ENCODE data around the gene NBAS.
"Not testable (repeated sequence)": the region's sequence is repeated elsewhere in the genome, so short reads cannot be mapped to it uniquely, and the experiment has no call there.

Gene NBAS

DNA sequence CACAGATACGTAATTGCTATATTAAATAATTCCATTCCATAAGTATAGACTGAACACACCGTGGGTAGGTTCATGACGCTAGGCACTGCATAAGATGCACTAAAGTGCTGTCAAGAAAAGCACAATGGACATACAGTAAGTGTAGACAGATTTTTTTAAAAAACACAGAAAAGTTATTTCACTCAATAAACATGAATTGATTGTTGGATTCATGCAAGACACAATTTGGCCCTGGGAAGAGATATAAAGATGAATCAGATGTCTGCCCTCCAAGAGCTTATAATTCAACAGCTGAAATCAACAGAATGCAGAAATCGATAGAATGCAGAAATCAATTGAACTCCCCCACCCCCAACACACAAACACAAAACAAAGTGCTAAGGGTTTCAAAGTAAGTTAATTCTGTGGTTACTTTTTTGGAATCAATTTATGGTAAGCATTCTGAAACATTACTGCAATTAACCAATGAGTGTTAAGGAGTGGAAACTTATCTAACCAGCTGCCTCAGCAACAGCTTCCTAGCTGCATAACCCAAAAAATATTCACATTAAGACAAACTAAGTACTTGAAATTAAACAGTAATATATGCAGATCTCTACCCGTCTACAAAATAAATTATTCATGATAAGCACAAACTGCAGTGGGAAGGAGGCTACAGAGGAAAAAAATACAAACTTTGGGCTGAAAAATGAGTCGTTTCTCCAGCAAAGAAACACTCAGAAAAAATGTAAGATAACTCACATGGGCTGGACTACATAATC is 1.6 kb downstream of the NBAS start:
- no peak for DNase-seq (ENCODE audit: low read depth, low spot score)

DNA sequence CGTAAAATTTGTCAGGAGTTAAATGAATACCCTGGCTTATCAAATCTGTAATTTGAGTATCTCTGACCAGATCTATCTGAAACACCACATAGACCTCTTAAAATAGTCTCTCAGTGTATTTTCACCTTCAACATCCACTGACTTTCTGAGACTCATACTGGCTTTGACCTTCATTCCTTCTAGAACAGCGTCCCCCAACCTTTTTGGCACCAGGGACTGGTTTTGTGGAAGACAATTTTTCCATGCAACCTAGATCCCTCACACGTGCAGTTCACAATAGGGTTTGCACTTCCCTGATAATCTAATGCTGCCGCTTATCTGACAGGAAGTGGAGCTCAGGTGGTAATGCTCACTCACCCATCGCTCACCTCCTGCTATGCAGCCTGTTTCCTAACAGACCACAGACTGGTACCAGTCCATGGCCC is 3.2 kb downstream of the NBAS start:
- no peak for DNase-seq (ENCODE audit: low read depth, low spot score)

DNA sequence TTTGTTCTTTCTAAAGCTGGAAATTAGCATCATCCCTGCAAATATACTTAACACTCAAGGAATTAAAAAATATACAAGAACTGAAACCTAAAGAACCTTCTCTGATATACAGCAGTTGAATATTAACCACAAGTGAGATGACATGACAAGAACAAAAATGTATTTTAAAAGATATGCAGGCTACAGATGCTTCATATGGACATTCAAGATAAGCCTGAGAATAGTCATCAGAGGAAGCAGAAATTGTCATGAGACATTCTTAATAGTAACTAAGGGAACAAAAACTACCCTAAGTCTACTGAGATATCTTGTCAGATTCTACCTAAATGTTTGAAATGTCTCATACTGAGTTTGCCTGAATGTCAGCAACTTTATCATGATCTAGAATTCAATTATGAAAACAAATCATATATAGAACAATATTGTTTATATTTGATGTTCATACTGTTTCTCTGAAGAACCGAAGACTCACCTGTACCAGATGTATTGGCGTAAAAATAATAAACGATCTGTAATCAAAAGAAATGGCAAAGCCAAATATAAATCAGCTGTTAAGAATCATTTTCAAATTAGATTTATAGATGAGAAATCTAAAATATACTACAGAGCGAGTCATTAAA is 4.7 kb downstream of the NBAS start:
- no peak for DNase-seq (ENCODE audit: low read depth, low spot score)

DNA sequence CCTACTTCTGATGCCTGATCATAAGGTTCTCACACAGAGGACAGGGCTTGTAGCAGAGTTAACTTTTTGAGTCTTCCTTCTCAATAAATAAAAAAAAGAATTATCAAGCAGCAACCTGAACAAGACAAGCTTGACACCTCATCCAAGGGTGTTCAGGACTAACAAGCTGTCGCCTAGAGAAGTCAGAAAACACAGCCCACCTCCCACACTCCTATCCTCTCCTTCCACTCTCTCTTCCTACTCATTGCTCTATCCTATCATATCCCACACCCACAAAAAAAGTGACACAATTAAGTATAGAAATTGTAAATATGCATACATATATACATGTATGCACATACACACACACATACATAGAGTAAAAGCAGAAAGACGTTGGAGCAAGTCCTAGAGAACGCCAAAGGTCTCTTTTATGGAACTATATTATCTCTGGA is 5.4 kb downstream of the NBAS start:
- no peak for DNase-seq (ENCODE audit: low read depth, low spot score)

DNA sequence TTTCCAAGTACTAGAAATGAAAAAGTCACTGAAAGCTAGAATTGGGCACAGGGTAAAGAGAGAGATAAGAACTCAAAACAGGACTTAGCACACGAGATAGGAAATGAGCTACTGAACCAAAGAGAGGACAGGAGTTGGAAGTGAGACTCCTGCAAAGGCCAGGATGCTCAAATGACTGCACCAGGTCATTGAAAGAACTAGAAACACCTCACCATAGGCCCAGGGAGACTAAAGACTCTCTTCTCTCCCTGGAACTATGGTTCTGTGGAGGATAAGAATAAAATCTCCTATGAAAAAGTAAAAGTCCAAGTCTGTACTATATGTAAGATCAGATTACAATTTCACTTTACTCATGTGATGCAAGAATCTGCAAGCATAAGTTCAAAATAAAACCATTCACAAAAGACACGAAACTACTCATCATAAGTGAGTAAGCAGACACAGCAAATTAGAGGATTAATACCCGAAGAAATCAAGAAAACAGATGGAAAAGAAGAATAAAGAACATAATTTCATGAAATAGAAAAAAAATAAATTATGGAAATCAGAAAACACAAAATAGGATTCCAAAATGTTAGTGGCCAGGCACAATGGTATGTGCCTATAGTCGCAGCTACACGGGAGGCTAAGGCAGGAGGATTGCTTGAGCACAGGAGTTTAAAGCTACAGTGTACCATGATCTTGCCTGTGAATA is 6.5 kb downstream of the NBAS start:
- no peak for DNase-seq (ENCODE audit: low read depth, low spot score)

DNA sequence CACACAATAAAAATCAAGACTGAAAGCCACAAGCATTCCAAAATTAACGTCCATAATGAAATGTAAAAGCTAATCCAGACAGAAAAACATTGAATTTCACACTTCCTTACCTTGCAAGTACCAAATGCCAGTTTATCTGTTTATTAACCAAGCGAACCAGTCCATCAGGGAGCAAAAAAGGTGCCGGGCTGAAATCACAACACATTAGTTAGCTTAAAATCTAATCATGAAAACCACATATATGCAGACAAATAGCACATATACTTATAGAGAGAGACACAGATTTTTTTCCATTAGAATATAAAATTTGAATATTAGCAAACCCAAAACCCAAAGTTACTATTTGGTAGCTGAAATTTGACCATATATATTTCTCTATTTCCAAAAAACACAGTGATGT is 7.2 kb downstream of the NBAS start:
- no peak for DNase-seq (ENCODE audit: low read depth, low spot score)

DNA sequence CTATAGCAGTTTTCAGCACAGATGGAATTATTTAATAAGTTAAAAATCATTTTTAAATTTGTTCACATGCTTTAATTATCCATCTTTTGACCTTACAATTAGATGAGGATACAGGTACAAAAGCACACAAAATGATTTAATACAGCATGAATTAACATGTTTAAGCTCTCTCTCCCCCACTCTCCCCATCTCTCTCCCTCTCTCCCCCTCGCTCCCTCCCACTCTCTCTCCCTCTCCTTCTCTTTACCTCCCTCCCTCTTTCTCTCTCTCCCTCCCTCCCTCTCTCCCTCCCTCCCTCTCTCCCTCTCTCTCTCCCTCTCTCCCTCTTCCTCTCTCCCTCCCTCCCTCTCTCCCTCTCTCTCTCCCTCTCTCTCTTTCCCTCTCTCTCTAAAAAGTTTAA is 7.6 kb downstream of the NBAS start:
- no peak for DNase-seq (ENCODE audit: low read depth, low spot score)

DNA sequence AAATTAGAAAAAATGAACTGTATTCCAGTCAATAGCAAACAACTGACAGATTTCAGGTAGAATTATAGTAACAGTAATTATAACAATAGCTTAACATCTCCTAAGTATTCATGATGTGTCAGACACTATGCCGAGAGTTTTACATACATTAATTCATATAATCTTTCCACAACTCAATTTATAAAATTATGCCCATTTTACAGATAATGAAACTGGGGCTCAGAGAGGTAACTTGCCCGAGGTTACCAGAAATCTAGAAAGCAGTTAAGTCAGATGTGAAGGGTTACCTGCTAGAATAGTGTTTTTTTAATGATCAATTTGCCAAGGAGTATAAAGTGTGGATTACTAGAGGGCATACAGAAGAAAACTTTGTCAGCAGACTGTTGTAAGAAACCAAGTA is 12.2 kb downstream of the NBAS start:
- DNase-seq (ENCODE audit: low read depth, low spot score), result no peak

DNA sequence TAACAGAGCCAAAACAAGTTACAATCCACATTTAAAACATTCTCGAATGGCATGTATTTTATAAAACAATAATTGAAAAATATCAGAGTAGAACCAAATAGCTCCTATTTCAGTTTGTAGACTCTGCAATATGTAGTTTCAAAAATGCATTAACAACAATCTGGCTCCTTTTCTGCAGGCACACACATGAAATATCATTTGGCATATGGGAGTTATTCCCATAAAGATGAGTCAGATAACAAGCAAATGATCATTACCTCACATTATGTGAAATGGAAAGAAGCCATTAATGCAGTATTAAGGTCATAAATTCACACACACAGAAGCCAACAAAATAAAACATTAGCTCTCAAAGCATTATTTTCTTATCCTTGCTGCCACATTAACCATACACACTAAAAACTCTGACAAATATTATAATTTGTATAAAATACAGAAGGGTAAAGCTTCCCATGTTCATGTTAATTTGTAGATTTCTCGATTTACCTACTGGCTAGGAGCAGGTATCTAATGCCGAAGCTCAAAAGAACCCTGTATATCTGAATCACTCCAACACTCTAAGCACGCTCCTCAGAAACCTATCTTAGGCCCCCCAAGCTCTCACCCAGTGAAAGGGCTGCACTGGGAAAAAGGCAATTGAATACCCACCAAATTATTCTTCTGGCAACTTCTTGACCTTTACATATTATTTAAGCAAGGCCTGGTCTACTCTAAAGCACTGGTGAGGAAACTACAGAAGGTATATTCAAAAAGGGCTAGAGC is 13.8 kb downstream of the NBAS start:
- DNase-seq (ENCODE audit: low read depth, low spot score), result no peak

DNA sequence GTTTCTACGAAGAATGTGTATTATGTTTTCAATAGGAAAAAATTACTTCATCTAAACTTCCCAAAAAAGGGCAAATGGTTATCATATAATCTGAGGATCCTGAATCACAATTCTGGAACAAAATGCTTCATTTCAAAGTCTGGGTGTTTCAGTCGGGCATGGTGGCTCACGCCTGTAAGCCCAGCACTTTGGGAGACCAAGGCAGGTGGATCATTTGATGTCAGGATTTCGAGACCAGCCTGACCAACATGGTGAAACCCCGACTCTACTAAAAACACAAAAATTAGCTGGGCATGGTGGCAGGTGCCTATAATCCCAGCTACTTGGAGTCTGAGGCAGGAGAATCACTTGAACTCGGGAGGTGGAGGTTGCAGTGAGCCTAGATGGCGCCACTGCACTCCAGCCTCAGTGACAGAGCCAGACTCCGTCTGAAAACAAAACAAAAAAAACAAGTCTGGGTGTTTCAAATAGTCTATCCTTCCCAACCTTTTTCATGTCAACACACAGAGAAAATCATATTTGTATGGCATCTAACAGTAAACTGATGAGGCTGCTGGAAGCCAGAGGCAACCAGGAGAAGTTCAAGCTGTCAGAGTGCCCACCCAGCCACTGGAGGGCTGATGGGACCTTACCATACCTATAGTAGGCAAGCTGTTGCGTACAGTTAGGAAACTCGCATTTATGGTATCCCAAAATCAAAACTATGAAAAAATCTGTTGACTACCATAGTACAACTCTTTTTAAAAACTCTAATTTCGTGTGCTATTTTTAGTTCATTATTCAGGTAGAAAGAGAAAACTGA is 14.6 kb downstream of the NBAS start:
- no peak for DNase-seq (ENCODE audit: low read depth, low spot score)

DNA sequence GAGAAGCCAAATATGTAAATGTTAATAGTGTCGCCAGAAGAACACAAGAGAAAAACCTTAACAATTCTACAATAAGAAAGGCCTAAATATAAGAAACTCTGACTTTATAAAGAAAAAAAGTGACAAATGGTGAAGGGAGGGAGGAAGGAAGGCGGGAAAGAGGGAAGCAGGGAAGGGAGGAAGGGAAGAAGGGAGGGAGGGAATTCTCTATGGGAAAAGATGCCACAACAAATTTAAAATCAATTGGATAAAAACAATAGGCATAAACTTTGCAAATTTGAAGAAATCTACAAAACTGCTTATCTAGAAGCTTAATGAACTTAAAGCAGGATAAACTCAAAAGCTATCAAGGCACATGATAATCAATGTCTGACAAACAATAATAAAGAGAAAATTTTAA is 16.9 kb downstream of the NBAS start:
- DNase-seq (ENCODE audit: low read depth, low spot score), result no peak

DNA sequence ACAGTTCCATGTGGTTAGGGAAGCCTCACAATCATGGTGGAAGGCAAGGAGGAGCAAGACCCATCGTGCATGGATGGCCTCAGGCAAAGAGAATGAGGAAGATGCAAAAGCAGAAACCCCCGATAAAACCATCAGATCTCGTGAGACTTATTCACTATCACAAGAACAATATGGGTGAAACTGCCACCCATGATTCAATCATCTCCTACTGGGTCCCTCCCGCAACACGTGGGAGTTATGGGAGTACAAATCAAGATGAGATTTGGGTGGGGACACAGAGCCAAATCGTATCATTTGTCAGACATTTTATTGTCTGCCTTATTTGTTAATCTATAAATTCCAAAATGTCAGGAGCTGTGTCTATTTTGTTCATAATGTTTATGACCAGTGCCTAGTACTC is 17.6 kb downstream of the NBAS start:
- no peak for DNase-seq (ENCODE audit: low read depth, low spot score)

DNA sequence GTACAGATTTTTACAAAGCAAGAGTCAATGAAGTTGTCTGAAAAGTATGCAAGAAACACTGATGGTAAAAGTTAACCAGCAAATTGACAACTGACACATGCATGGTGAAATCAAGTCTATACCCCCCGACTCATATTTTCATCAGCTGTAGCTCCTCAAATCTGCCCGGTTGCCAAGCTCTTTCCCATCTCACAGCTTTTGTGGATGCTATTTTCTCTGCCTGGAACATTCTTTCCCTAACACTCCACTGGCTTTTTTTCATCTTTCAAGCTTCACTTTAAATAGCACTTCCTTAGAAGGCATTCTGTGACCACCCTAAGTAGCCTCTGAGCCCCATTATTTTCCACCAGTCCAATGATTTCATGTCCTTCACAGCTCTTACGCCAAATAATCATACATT is 18.1 kb downstream of the NBAS start:
- DNase-seq (ENCODE audit: low read depth, low spot score), result no peak

DNA sequence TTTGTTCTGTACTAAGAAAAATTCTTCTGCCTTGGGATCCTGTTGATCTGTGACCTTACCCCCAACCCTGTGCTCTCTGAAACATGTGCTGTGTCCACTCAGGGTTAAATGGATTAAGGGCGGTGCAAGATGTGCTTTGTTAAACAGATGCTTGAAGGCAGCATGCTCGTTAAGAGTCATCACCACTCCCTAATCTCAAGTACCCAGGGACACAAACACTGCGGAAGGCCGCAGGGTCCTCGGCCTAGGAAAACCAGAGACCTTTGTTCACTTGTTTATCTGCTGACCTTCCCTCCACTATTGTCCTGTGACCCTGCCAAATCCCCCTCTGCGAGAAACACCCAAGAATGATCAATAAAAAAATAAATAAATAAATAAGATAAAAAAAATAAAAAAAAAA is 18.9 kb downstream of the NBAS start:
- DNase-seq (ENCODE audit: low read depth, low spot score), result not testable (repeated sequence)

DNA sequence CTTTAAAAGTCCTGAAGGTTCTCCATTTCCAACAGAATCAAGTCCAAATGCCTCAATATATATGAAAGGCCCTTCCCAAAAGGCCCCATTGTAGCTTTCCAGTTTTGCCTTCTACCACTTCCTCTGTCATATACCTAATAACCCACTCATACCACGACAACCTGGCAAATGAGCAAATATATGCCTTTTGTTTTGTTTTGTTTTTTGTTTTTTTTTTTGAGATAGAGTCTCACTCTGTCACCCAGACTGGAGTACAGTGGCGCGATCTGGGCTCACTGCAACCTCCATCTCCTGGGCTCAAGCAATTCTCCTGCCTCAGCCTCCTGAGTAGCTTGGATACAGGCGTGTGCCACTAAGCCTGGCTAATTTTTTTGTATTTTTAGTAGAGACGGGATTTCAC is 20.6 kb downstream of the NBAS start:
- not testable (repeated sequence) for DNase-seq (ENCODE audit: low read depth, low spot score)

DNA sequence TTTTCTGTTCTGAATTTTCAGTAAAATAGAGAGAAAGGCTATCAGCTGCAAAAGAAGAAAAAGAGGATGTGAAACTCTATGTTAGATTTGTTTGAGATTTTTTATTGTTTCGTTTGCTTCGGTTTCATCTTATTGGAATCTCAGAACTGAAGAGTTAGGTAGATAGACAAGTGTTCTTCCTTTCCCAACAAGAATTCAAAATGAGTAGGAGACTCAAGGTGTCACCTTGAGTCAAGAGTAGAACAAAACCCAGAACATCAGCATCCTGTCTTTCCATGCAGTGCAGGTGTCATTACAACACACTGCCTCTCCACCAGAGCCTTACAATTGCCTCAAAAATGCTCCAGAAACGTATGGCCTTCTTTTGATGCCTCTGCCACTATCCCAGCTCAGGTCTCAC is 21.1 kb downstream of the NBAS start:
- DNase-seq (ENCODE audit: low read depth, low spot score), result no peak

DNA sequence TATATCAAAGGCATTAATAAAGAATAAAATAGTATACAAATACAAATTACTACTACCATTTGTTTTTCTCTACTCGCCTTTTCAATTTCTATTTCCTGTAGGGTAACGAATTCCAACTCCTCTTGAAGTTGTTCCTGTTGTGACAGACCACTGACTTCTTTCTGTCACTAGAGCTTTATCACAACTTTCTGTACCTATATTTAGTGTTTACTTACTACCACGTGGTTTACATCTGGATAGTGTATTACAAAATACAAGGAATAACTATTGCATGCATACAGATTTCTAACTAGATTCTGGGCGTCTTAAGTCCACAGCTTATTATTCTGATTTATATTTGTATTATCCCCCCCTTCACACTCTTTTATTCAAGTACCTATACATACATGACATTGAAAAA is 22.3 kb downstream of the NBAS start:
- DNase-seq (ENCODE audit: low read depth, low spot score), result no peak

DNA sequence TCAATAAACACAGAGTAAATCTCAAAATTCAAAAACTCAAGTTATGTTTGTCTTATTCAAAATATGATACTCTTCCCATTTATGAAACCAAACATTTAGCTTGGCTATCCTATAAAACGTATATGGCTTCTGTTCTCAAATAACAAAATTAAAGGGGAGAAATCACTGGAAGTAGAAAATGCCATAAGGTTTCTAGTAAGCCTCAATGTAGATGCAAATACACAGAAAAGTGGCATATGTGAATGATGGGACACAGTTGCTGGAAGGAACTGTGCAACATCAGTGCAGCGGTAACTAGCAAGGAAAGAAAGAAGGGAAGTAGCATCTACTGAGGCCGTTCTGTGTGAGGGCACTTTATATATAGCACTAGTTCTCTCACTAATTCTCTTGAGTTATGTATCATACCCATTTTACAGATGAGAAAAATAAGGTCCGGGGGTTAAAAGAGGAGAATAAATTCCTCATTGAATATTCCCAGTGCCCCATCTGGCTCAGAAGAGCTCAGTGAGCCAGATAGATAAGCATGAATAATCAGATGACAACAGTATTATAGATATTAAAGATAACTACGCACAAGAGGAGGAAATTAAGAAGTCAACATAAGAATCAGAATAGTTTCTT is 27.2 kb downstream of the NBAS start:
- DNase-seq (ENCODE audit: low read depth, low spot score), result no peak

DNA sequence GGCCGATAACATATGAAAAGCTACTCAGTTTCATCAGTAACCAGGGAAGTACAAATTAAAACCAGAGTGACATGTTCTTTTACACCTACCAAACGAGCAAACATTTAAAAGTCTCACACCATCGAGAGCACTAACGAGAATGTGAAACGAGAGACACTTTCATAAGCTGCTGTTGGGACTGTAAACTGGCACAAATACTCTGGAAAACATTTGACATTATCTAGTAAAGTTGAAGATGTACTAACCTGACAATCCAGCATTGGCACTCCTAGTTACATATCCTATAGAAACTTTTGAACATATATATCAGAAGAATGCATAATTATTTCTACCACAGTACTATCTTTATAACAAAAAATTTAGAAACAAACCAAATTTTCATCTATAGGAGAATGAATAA is 28.1 kb downstream of the NBAS start:
- DNase-seq (ENCODE audit: low read depth, low spot score), result no peak

DNA sequence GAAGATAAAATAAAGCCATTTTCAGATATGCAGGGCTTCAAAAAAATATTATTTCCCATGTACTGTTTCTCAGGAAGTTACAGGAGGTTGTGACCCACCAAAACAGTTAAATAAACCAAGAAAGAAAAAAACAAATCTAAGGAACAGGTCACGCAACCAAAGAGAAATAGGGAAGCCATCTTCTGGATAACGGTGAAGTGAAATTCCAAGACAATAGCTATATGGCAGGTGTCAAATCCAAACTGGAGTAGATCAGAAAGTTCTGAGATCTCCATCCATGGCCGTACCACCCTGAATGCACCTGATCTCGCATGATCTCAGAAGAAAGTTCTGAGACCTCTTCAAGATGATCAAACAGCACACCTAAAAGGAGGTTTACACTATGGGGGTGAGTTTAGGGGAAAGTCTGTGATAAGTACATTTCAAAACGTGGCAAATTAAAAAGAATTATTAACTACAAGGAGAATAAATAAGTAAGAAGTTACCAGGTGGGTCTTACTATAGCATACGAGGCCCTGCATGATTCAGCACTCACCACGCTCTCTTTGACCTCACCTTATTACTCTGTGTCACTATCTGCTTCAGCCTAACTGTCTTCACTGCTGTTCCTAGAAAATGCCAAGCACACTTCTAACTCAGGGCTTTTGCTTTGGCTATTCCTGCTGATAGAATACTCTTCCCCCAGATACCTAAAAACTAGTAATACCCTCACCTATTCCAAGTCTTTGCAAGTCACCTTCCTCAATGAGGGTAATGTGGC is 29.9 kb downstream of the NBAS start:
- no peak for DNase-seq (ENCODE audit: low read depth, low spot score)
